ENCODE measurements around the gene MTURN. TPM values are rescaled to one million over a fixed set of nuclear protein-coding genes. Genes with fewer than 3 reads are reported as not detected.
A peak's percentile ranks its signal among the peaks of the same experiment; 100 is the strongest.

Gene MTURN
- total and polyA plus RNA-seq, 9 of the 15 experiments (the other 6 are each of a cell fraction or from before 2014, with no cell fraction given), result 0.94 to 14.8 (median 6.4) TPM

DNA sequence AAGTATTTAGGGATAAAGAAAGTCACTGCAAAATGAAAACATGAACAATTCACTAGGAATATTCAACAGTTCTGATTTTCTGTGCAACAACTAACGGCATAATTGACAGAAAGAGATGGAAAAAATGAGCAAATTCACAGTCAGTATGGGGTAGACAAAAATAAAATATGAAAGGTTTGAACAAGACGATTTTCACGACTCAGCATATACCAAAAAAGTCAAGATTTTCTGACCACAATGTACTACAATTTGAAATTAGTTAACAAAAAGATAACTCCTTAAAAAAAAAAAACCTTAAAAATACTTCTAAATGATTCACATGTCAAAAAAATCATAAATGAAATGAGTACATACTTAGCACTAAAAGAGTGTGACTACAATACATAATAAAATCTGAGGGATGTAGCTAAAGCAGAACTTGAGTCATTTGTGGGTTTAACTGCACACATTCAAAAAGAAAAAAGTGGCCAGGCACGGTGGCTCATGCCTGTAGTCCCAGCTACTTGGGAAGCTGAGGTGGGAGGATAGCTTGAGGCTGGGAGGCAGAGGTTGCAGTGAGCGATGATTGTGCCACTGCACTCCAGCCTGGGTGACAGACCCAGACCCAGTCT, 22.6 kb upstream of the MTURN start:
- POLR2A ChIA-PET, result no interaction called here
- Histone ChIP-seq H3K4me1 (replicated peaks in 1 of 2; ENCODE audit: control insufficient read depth in 2 of 2, insufficient read depth in 2 of 2, low read length in 2 of 2) (no peaks in the 10 kb centered on the region), H3K9me3 (replicated peaks; ENCODE audit: control insufficient read depth, insufficient read depth, low read depth, low read length) (peaks cover 11% of the 10 kb centered on the region), H3K4me2 (ENCODE audit: insufficient read depth, low read length) (no peak overlapping the region), H3K4me3 (no peak overlapping the region), H3K9ac (ENCODE audit: insufficient read depth in 1 of 2, low read depth in 2 of 2, low read length in 2 of 2) (no peak overlapping the region), H2AFZ (ENCODE audit: low read depth, low read length) (no peak overlapping the region), H3K27ac (ENCODE audit: extremely low read depth, low read depth, low read length) (no peak overlapping the region), H4K20me1 (replicated peaks; ENCODE audit: control insufficient read depth, insufficient read depth, low read length) (no peaks in the 10 kb centered on the region), H3K79me2 (ENCODE audit: control insufficient read depth, insufficient read depth, low read length) (no peaks in the 10 kb centered on the region; the same call in 2 of the 3 replicates), H3K27me3 (ENCODE audit: control insufficient read depth in 2 of 2, insufficient read depth in 2 of 2, low read length in 2 of 2) (no peaks in the 10 kb centered on the region), H3K9me1 (ENCODE audit: control insufficient read depth, insufficient read depth, low read length) (no peaks in the 10 kb centered on the region), H3K36me3 (ENCODE audit: control insufficient read depth, insufficient read depth, low read length) (no peaks in the 10 kb centered on the region; the same call in 2 of the 3 replicates)
- intact Hi-C loops (cut with micrococcal nuclease), result no loop called here
- peak; percentile 84 for TF ChIP-seq ZNF316 (IDR thresholded peaks at IDR 0.05)
- peak; percentile 59 for TF ChIP-seq MAFF (IDR thresholded peaks at IDR 0.05; ENCODE audit: low read length)
- no peak for TF ChIP-seq DPF2 (IDR thresholded peaks at IDR 0.05)
- TF ChIP-seq C11orf30 (IDR thresholded peaks at IDR 0.05; ENCODE audit: low read depth), result peak; percentile 59
- peak; percentile 50; the same call in 1 of the 2 replicates for TF ChIP-seq MAFG (tag; conservative IDR thresholded peaks at IDR 0.05)
- TF ChIP-seq MAFK (IDR thresholded peaks at IDR 0.05; ENCODE audit: low read length), result peak; percentile 51; the same call in 1 of the 2 replicates
- CTCF ChIA-PET (ENCODE audit: low intra/inter-chr PET ratio), result no interaction called here
- ATAC-seq, result no peak
- FAIRE-seq, result no peak
- no TSS peak for BruUV-seq (replicated peaks)
- WGBS (ENCODE audit: insufficient coverage, low coverage, missing lambda C conversion rate), result 14% methylated on average over 5 of the region's 5 CpGs
- DNase-seq (ENCODE audit: extremely low read depth in 1 of 4, low spot score in 3 of 4), result no peak
- in situ Hi-C loops (cut with MboI), result no loop called here

DNA sequence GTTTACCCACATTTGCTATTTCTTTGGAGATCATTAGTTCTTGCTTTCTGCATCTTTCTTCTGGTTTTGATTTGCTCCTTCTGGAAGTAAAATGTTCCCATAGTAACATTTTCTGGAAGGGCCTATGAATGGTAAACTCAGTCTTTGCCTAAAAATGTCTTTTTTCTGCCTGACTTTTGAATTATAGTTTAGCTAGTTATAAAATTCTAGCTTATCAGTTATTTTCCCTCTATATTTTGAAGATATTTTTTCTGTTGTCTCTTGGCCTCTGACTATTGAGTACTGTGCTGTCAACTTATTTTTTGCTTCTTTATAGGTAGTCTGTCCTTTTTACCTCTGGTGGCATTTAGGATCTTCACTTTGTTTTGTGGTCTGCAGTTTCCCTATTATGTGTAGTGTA, 21.6 kb upstream of the MTURN start:
- no peak for TF ChIP-seq ZNF830 (CRISPR knock-in tag; IDR thresholded peaks at IDR 0.05)
- TF ChIP-seq ZFP1 (CRISPR knock-in tag; IDR thresholded peaks at IDR 0.05), result peak; percentile 91
- no peaks in the 10 kb centered on the region; the same call in 2 of the 3 replicates for H3K79me2 ChIP-seq (ENCODE audit: control insufficient read depth, insufficient read depth, low read length)
- no peaks in the 10 kb centered on the region; the same call in 2 of the 3 replicates for H3K36me3 ChIP-seq (ENCODE audit: control insufficient read depth, insufficient read depth, low read length)
- no peaks in the 10 kb centered on the region for H3K27me3 ChIP-seq (ENCODE audit: control insufficient read depth in 2 of 2, insufficient read depth in 2 of 2, low read length in 2 of 2)
- H4K20me1 ChIP-seq (replicated peaks; ENCODE audit: control insufficient read depth, insufficient read depth, low read length), result no peaks in the 10 kb centered on the region
- no peaks in the 10 kb centered on the region for H3K4me1 ChIP-seq (replicated peaks in 1 of 2; ENCODE audit: control insufficient read depth in 2 of 2, insufficient read depth in 2 of 2, low read length in 2 of 2)
- peaks cover 11% of the 10 kb centered on the region for H3K9me3 ChIP-seq (replicated peaks; ENCODE audit: control insufficient read depth, insufficient read depth, low read depth, low read length)
- ChIA-PET POLR2A (no interaction called here), CTCF (ENCODE audit: low intra/inter-chr PET ratio) (no interaction called here)
- no peak for DNase-seq (ENCODE audit: extremely low read depth in 1 of 4, low spot score in 3 of 4)
- H3K9ac ChIP-seq (ENCODE audit: insufficient read depth in 1 of 2, low read depth in 2 of 2, low read length in 2 of 2), result no peak overlapping the region
- no peak for FAIRE-seq
- no peak overlapping the region for H2AFZ ChIP-seq (ENCODE audit: low read depth, low read length)
- intact Hi-C loops (cut with micrococcal nuclease) (no loop called here), in situ Hi-C loops (cut with MboI) (no loop called here)
- no peak overlapping the region for H3K4me3 ChIP-seq
- H3K27ac ChIP-seq (ENCODE audit: extremely low read depth, low read depth, low read length), result no peak overlapping the region
- no peak overlapping the region for H3K4me2 ChIP-seq (ENCODE audit: insufficient read depth, low read length)
- no TSS peak for BruUV-seq (replicated peaks)
- no peak for ATAC-seq
- no peaks in the 10 kb centered on the region for H3K9me1 ChIP-seq (ENCODE audit: control insufficient read depth, insufficient read depth, low read length)
